HG03095 (cell line): ENCODE measurements around the gene PAF1.

Source experiments
- ATAC-seq: cut with Tn5 transposase; IDR thresholded peaks from one replicate; pipeline ENCODE4 v1.9.1; 2021; ENCODE audit warnings: moderate library complexity; ENCODE audit not compliant: unreplicated experiment

PAF1 gene

GRCh38 chr19:39390751-39391437 lies at the start of gene PAF1, which contains the start of gene MED29:
PAF1 (minus strand) TSS chr19:39391106; CDS start chr19:39390864, 242 bp downstream.
MED29 (plus strand) TSS chr19:39391378; CDS start chr19:39391423, 45 bp downstream.
- ATAC-seq, result peak; percentile 74

DNA sequence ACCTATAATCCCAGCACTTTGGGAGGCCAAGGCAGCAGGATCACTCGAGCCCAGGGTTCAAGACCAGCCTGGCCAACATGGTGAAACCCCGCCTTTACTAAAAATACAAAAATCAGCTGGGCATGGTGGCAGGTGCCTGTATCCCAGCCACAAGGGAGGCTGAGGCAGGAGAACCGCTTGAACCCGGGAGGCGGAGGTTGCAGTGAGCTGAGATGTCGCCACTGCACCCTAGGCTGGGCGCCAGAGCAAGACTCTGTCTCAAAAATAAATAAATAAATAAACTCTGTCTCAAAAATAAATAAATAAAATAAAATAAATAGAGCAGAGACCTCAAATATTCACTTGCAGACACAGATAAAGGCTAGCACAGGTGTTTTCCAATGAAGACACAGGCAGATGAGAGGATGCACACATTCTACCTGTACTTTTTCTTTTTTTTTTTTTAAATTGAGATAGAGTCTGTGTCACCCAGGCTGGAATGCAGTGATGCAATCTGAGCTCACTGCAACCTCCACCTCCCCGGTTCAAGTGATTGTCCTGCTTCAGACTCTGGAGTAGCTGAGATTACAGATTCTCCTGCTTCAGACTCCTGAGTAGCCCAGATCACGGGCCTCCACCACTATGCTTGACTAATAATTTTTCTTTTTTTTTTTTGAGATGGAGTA lies 47.5 kb upstream of the PAF1 start:
- ATAC-seq, result no peak

GRCh38 chr19:39436350-39436716 lies 45.4 kb upstream of the PAF1 start:
- ATAC-seq, result no peak

GRCh38 chr19:39435499-39436349 lies 44.8 kb upstream of the PAF1 start, which contains the start of gene RPS16:
RPS16 (minus strand) TSS chr19:39435949; CDS start chr19:39435895, 54 bp downstream.
- peak; percentile 60 for ATAC-seq

DNA sequence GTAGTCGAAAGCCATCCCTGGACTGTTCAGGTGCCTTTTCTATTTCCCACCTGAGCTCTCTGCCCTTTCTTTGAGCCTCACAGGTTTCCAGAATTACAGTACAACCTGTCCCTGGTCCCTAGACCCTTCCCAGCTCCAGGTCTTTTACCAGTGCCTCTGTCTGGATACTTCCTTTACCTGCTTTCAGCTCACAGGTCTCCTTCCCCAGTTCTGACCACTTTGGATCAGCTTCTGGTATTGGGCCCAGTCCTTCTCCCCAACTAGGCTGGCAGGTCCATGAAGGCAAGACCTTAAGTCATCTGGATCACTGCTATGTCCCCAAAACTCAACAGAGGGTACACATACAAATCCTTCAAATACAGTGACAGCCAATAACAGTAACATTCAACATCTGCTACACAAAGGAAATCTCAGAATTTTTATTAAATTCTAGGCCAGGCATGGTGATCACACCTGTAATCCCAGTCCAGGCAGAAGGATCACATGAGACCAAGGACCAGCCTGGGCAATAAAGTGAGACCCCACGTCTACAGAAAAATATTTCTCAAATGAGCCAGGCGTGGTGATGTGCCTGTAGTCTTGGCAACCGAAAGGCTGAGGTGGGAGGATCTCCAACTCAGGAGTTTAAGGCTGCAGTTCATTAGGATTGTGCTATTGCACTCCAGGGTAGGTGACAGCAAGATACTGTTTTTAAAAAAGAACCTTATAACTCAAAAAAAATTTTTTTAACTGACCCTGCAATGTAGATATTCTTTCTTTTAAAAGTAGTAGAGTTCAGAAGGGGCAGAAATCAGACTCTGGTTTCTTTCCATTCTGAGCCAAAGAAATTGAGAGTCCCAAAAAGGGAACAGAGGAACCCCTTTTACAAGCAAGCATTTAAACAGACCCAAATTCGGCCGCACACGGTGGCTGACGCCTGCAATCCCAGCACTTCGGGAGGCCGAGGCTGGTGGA lies 43.5 kb upstream of the PAF1 start:
- no peak for ATAC-seq

DNA sequence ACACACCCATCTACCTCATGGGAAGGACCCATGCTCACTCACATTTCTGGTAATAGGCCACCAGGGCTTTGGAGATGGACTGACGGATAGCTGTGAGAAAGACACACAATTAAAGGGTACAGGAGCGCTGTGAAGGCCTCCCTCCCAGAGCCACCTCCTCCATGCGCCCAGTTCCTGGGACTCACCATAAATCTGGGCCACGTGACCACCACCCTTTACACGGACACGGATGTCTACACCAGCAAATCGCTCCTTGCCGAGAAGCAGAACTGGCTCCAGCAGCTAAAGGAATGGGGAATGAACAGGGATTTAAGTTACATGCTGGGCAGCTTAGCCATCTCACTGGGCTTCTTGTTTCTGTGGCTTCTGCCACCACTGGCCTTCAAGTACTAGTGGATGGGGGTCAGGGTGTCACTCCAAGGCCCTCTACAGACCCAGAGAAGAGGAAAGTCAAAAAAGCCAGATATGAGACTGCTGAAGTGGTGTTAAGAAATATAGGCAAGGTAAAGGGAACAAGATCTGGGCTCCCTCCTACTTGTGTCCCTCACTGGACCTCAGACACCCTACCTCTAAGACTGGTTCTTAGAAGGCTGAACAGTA lies 42.7 kb upstream of the PAF1 start:
- ATAC-seq, result no peak

- ATAC-seq, result no peak
Observed at GRCh38 chr19:39432677-39433025, 41.7 kb upstream of the PAF1 start.

DNA sequence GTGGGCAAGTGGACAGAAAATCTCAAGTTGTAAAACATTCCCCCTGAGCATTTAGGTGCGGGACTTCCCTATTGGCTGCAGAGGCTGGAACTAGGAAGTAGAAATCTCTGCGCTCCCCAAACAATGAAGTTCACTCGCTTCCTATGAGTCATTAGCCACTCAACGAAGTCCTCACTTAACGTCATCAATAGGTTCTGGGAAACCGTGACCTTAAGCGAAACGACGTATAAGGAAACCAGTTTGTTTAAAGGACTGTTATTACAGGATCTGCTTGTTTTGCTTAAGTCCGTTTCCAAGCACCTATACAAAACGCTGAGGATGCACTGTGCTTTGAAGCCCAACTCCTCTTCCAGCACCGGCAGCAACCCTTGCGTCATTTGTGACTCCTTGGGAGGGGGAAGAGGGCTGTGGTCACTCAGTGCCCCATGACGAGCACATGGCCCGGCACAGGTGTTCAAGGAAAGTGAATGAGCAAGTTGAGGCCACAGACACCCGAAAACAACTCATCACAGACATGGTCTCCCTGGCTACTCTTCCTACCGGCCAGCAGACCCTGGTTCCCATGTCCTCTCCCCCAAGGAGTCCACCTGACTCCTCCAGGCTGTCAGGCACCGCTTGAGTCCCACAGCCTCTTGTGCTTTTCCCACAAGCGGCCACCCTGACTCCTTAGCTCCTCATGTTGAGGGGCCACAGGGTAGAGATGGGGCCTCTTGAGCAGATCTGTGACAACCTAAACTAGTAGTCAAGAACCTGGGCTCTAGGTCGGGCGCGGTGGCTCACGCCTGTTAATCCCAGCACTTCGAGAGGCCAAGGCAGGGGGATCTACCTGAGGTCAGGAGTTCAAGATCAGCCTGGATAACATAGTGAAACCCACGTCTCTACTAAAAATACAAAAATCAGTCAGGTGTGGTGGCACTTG lies 40.0 kb upstream of the PAF1 start:
- no peak for ATAC-seq

DNA sequence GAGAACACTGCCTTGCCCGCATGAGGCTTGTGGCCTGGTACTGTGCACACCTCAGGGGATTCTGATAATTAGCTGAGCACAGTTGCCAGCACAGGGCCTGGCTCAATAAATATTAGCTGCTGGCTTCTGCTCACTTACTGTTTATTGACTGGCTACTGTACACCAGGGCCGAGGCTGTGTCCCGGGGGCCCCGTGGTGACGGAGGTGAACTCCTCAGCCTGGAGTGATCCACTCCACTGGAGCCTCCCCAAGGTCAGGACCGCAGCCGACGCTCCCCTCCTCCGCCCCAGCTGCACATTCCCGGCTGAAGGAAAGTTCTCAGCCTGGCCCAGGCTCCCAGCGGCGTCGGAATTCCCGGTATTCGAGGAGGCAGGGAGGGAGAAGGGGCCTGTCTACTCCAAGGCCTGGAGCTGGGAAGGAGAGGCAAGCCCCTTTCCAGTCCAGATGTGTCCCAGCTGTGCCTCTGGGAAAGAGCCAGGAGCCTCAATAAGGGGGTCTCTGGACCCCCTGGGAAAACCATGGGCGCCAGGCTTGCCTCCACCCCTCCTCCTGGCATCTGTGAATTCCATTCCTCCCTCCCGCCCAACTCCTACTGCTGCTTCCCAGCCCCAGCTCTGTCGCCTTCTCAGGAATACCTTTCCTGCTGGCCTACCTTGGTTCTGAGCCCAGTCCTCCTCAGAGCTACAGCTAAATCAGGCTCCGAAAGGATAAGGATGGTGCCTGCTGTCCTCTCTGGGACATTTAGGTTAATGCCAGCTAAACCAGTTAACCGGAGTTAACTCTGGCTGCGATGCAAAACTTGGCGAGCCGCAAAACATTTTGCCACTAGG lies 37.6 kb upstream of the PAF1 start:
- ATAC-seq, result no peak

- no peak for ATAC-seq
Observed at GRCh38 chr19:39427707-39428106, 36.8 kb upstream of the PAF1 start.

GRCh38 chr19:39426170-39426569 lies 35.3 kb upstream of the PAF1 start:
- no peak for ATAC-seq

- no peak for ATAC-seq
Observed at GRCh38 chr19:39425744-39426143, 34.8 kb upstream of the PAF1 start.

DNA sequence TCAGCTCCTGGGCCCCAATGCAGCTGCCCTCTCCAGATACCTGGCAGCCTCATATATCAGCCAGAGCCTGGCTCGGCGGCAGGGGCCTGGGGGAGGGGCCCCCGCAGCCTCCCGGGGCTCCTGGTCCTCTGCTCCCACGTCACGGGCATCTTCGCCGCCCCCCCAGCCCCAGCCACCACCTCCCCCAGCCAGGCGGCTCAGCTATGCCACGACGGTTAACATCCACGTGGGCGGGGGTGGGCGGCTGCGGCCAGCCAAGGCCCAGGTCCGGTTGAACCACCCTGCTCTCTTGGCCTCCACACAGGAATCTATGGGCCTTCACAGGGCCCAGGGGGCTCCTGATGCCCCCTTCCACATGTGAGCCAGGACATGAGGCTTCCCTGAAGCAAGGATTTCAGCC lies 34.0 kb upstream of the PAF1 start:
- no peak for ATAC-seq

- ATAC-seq, result no peak
Observed at GRCh38 chr19:39423258-39424086, 32.6 kb upstream of the PAF1 start.

DNA sequence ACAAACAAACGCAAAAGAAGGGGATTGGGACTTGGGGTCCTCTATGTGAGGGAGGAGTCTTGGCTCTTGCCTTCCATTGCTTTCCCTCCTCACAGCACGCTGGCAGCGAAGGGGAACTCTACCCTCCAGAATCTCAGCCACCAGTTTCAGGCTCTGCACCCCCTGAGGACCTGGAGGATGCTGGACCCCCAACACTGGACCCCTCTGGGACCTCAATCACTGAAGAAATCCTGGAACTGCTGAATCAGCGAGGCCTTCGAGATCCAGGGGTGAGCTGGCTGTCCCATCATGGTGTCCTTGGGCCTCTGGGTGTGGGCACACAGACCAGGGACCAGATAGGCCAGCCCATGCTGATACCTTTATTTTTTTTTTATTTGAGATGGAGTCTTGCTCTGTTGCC lies 31.1 kb upstream of the PAF1 start:
- ATAC-seq, result no peak

DNA sequence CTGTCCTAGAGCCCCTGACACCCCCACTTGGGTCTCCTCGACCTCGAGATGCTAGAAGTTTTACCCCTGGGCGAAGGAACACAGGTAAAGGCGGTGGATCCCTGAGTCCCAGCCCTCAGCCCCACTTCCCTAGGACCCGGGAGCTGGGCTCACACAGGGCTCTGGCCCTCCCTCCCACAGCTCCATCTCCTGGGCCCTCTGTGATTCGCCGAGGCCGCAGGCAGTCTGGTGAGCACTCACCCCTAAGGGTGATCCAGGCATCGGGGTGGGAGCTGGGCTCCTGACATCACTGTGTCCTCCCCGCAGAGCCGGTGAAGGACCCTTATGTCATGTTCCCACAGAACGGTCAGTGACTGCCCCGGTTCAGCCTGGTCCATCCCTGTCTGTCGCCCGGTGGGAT lies 29.9 kb upstream of the PAF1 start:
- ATAC-seq, result no peak

GRCh38 chr19:39419003-39419402 lies 28.1 kb upstream of the PAF1 start:
- ATAC-seq, result no peak
